Measurements from ENCODE around the gene MRM1. TPM values are rescaled to one million over a fixed set of nuclear protein-coding genes. Genes with fewer than 3 reads are reported as not detected.
"Not testable (repeated sequence)": the region's sequence is repeated elsewhere in the genome, so short reads cannot be mapped to it uniquely, and the experiment has no call there.

MRM1 gene
- total RNA-seq, 2 donors from 2014 or later, result 3.7 to 6.3 TPM

GRCh38 chr17:36602030-36602748 is 806 bp downstream of the MRM1 start:
- no peaks in the 10 kb centered on the region for H3K27me3 ChIP-seq
- H3K27ac ChIP-seq, result peak overlapping the region; percentile 77 to 79
- peak overlapping the region; percentile 60 to 94 for H3K4me3 ChIP-seq
- H3K9me3 ChIP-seq, result no peaks in the 10 kb centered on the region
- no peak for DNase-seq (ENCODE audit: low spot score)
- no peak for TF ChIP-seq CTCF (IDR thresholded peaks at IDR 0.05)
- H3K4me1 ChIP-seq, result peaks cover 0 to 26% of the 10 kb centered on the region in 2 donors
- no peaks in the 10 kb centered on the region for H3K36me3 ChIP-seq

- peak; percentile 69 to 83 for TF ChIP-seq CTCF (IDR thresholded peaks at IDR 0.05)
- Histone ChIP-seq H3K4me1 (peaks cover 0 to 26% of the 10 kb centered on the region in 2 donors), H3K9me3 (no peaks in the 10 kb centered on the region), H3K4me3 (peak overlapping the region; percentile 60 to 94), H3K27me3 (no peaks in the 10 kb centered on the region), H3K36me3 (no peaks in the 10 kb centered on the region), H3K27ac (no peak overlapping the region)
- DNase-seq (ENCODE audit: low spot score), result no peak
These were observed 1.6 kb downstream of the MRM1 start for GRCh38 chr17:36602924-36603384.

GRCh38 chr17:36605028-36605427 is 3.6 kb downstream of the MRM1 start:
- not testable (repeated sequence) for H3K9me3 ChIP-seq; H3K27ac ChIP-seq; H3K36me3 ChIP-seq; DNase-seq (ENCODE audit: low spot score); H3K27me3 ChIP-seq; H3K4me3 ChIP-seq
- H3K4me1 ChIP-seq, result peaks cover 0 to 33% of the 10 kb centered on the region in 2 donors

- Histone ChIP-seq H3K4me1 (peaks cover 0 to 12% of the 10 kb centered on the region in 2 donors), H3K27ac (no peak overlapping the region), H3K36me3 (no peaks in the 10 kb centered on the region), H3K9me3 (no peaks in the 10 kb centered on the region), H3K27me3 (no peaks in the 10 kb centered on the region), H3K4me3 (no peak overlapping the region)
- TF ChIP-seq CTCF (IDR thresholded peaks at IDR 0.05), result no peak
- no peak for DNase-seq (ENCODE audit: low spot score)
These were observed 6.9 kb downstream of the MRM1 start for GRCh38 chr17:36608280-36608679.

- peak; percentile 24 to 52 for TF ChIP-seq CTCF (IDR thresholded peaks at IDR 0.05)
- Histone ChIP-seq H3K9me3 (no peaks in the 10 kb centered on the region), H3K27me3 (no peaks in the 10 kb centered on the region), H3K27ac (no peak overlapping the region), H3K4me3 (no peak overlapping the region), H3K36me3 (no peaks in the 10 kb centered on the region), H3K4me1 (peaks cover 0 to 7% of the 10 kb centered on the region in 2 donors)
- peak; percentile 65 for DNase-seq (ENCODE audit: low spot score)
These were observed 7.6 kb downstream of the MRM1 start for GRCh38 chr17:36608794-36609497.

- no peaks in the 10 kb centered on the region for H3K36me3 ChIP-seq
- no peak for TF ChIP-seq CTCF (IDR thresholded peaks at IDR 0.05)
- H3K4me1 ChIP-seq, result peaks cover 0 to 7% of the 10 kb centered on the region in 2 donors
- H3K27ac ChIP-seq, result no peak overlapping the region
- H3K27me3 ChIP-seq, result no peaks in the 10 kb centered on the region
- no peak for DNase-seq (ENCODE audit: low spot score)
- no peak overlapping the region for H3K4me3 ChIP-seq
- no peaks in the 10 kb centered on the region for H3K9me3 ChIP-seq
These were observed 8.1 kb downstream of the MRM1 start for GRCh38 chr17:36609498-36609862.
